Panc1 (cell line): Measurements from ENCODE around the gene NRG2. TPM values are rescaled to one million over a fixed set of nuclear protein-coding genes. Genes with fewer than 3 reads are reported as not detected.

Source experiments
- ATAC-seq: fragments of 200-7000 bp; cut with Tn5 transposase; 2 replicates; pipeline ENCODE4 v1.9.1; 2020; ENCODE audit warnings: mild to moderate bottlenecking, moderate library complexity
- BruUV-seq: library from RNA; stranded (reverse); fragments of 400-500 nt; replicated peaks from 2 replicates; lab custom pipeline; 2021; lab: Mats Ljungman, UMichigan
- CTCF ChIA-PET: fragments of 300-600 bp; sonication (Branson Sonifier 250); formaldehyde crosslinking; loops from one replicate; lab custom pipeline; 2022; ENCODE audit warnings: antibody characterized with exemption; lab: Charles Lee
- POLR2A ChIA-PET: fragments of 300-600 bp; sonication (Branson Sonifier 250); formaldehyde crosslinking; loops from one replicate; lab custom pipeline; 2022; ENCODE audit warnings: antibody characterized with exemption; lab: Charles Lee
- DNase-seq: peaks from one replicate; pipeline ENCODE4 v3.0.0-alpha.2; 2010; ENCODE audit warnings: low read depth, low spot score
- H3K27ac ChIP-seq: 2 replicates; pipeline ENCODE4 v1.5.1; 2011; ENCODE audit warnings: mild to moderate bottlenecking, low read length, inconsistent platforms
- H3K27me3 ChIP-seq: fragments of 200-500 bp; sonication (Bioruptor generic); 2 replicates; pipeline ENCODE4 v1.6.0; 2014; ENCODE audit warnings: low read length, inconsistent platforms; ENCODE audit not compliant: control insufficient read depth, insufficient read depth
- H3K36me3 ChIP-seq: fragments of 200-500 bp; sonication (Bioruptor generic); 2 replicates; pipeline ENCODE4 v1.5.1; 2014; ENCODE audit warnings: inconsistent platforms, mild to moderate bottlenecking, low read length, moderate library complexity; ENCODE audit not compliant: control insufficient read depth, insufficient read depth
- H3K4me1 ChIP-seq: 2 replicates; pipeline ENCODE4 v1.5.1; 2011; ENCODE audit warnings: inconsistent platforms, mild to moderate bottlenecking, low read length, moderate library complexity; ENCODE audit not compliant: control insufficient read depth, insufficient read depth
- H3K4me3 ChIP-seq, 2 experiments: 2 replicates each; pipeline ENCODE4 v1.5.1; 2011 to 2012; ENCODE audit warnings: low read depth in 2 of 2, low read length in 2 of 2, mild to moderate bottlenecking in 2 of 2, inconsistent platforms in 1 of 2, moderate library complexity in 1 of 2
- H3K9me3 ChIP-seq: fragments of 200-500 bp; sonication (Bioruptor generic); 2 replicates; pipeline ENCODE4 v1.5.1; 2014; ENCODE audit warnings: low read depth, mild to moderate bottlenecking, inconsistent platforms, low read length, moderate library complexity; ENCODE audit not compliant: control insufficient read depth, insufficient read depth
- POLR2AphosphoS5 ChIP-seq: IDR thresholded peaks from 2 replicates; pipeline ENCODE4 v1.6.1; 2012; ENCODE audit warnings: mild to moderate bottlenecking, low read depth, low read length, moderate library complexity
- SIN3A ChIP-seq: IDR thresholded peaks from 2 replicates; pipeline ENCODE4 v1.6.1; 2012; ENCODE audit warnings: low read depth, mild to moderate bottlenecking, low read length, moderate library complexity, borderline replicate concordance; ENCODE audit not compliant: insufficient read depth
- TCF7L2 ChIP-seq: IDR thresholded peaks from 2 replicates; pipeline ENCODE4 v1.6.1; 2011; ENCODE audit warnings: mild to moderate bottlenecking, low read depth, low read length, inconsistent platforms
- in situ Hi-C: cut with HindIII; loops from 2 replicates; pipeline ENCODE4 v1.10.0; 2016; ENCODE audit warnings: low sequenced_read_pairs, low pct_unique_long_range_greater_than_20kb
- intact Hi-C: fragments of 100-400 bp; cut with micrococcal nuclease; formaldehyde crosslinking; loops from one replicate; pipeline ENCODE4 v1.10.0; 2022; ENCODE audit not compliant: unreplicated experiment
- total RNA-seq: library from RNA; stranded (reverse); gene quantifications from one replicate; pipeline ENCODE4 v1.2.1, GENCODE V29; 2021; ENCODE audit not compliant: unreplicated experiment
- TF ChIP-seq, protein P1 (sequence below): fragments of 450-650 bp; IDR thresholded peaks from 2 replicates; pipeline ENCODE4 v1.5.1; 2017; ENCODE audit warnings: mild to moderate bottlenecking
- TF ChIP-seq, protein P2 (sequence below), 2 experiments: IDR thresholded peaks; 2 replicates each; pipeline ENCODE4 v1.6.1; 2011 to 2012; ENCODE audit warnings: low read depth in 2 of 2, control low read depth in 1 of 2, low read length in 1 of 2, mild to moderate bottlenecking in 1 of 2, moderate library complexity in 1 of 2; ENCODE audit not compliant: insufficient read depth in 1 of 2

NRG2 gene
- total RNA-seq, 1 experiment from 2014 or later, result 20.2 TPM

DNA sequence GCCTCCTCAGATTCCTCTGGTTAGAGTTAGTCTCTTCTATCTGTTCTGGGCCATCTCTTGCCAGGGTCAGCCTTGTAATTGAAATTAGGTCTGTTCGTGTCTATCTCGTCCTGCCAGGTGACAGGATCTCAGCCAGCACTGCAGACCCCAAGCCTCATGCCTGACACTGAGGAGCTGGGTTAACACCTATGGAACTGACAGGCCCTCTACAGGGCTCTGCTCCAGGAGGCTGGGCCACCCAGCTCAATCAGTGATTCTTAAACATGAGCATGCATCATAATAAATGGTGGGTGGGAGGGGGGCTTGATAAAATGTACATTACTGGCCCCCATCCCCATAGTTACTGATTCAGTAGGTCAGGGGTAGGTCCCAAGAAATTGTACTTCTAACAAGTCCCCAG, 144.1 kb downstream of the NRG2 start:
- no peak for TF ChIP-seq POLR2AphosphoS5
- TF ChIP-seq, protein P1, sequence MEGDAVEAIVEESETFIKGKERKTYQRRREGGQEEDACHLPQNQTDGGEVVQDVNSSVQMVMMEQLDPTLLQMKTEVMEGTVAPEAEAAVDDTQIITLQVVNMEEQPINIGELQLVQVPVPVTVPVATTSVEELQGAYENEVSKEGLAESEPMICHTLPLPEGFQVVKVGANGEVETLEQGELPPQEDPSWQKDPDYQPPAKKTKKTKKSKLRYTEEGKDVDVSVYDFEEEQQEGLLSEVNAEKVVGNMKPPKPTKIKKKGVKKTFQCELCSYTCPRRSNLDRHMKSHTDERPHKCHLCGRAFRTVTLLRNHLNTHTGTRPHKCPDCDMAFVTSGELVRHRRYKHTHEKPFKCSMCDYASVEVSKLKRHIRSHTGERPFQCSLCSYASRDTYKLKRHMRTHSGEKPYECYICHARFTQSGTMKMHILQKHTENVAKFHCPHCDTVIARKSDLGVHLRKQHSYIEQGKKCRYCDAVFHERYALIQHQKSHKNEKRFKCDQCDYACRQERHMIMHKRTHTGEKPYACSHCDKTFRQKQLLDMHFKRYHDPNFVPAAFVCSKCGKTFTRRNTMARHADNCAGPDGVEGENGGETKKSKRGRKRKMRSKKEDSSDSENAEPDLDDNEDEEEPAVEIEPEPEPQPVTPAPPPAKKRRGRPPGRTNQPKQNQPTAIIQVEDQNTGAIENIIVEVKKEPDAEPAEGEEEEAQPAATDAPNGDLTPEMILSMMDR, result no peak
- TF ChIP-seq, protein P2, sequence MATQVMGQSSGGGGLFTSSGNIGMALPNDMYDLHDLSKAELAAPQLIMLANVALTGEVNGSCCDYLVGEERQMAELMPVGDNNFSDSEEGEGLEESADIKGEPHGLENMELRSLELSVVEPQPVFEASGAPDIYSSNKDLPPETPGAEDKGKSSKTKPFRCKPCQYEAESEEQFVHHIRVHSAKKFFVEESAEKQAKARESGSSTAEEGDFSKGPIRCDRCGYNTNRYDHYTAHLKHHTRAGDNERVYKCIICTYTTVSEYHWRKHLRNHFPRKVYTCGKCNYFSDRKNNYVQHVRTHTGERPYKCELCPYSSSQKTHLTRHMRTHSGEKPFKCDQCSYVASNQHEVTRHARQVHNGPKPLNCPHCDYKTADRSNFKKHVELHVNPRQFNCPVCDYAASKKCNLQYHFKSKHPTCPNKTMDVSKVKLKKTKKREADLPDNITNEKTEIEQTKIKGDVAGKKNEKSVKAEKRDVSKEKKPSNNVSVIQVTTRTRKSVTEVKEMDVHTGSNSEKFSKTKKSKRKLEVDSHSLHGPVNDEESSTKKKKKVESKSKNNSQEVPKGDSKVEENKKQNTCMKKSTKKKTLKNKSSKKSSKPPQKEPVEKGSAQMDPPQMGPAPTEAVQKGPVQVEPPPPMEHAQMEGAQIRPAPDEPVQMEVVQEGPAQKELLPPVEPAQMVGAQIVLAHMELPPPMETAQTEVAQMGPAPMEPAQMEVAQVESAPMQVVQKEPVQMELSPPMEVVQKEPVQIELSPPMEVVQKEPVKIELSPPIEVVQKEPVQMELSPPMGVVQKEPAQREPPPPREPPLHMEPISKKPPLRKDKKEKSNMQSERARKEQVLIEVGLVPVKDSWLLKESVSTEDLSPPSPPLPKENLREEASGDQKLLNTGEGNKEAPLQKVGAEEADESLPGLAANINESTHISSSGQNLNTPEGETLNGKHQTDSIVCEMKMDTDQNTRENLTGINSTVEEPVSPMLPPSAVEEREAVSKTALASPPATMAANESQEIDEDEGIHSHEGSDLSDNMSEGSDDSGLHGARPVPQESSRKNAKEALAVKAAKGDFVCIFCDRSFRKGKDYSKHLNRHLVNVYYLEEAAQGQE (IDR thresholded peaks at IDR 0.05; ENCODE audit: insufficient read depth in 1 of 2, low read depth in 2 of 2, low read length in 1 of 2), result no peak
- TF ChIP-seq TCF7L2, result no peak
- TF ChIP-seq SIN3A, result no peak
- ChIA-PET POLR2A (interaction anchor here (0.6 kb wide), 2 partner anchors 36 to 1321 kb away, joined by 3 to 7 read pairs; no protein-coding TSS in a partner anchor), CTCF (no interaction called here)
- H3K36me3 ChIP-seq, result no peaks in the 10 kb centered on the region
- DNase-seq (no peak), ATAC-seq (no peak)
- H3K27me3 ChIP-seq, result no peaks in the 10 kb centered on the region
- no peak overlapping the region for H3K4me3 ChIP-seq
- H3K4me1 ChIP-seq, result no peaks in the 10 kb centered on the region
- BruUV-seq, result no TSS peak
- H3K27ac ChIP-seq, result no peak overlapping the region
- no peaks in the 10 kb centered on the region for H3K9me3 ChIP-seq
- intact Hi-C loops, result no loop called here
- in situ Hi-C loops, result no loop called here

DNA sequence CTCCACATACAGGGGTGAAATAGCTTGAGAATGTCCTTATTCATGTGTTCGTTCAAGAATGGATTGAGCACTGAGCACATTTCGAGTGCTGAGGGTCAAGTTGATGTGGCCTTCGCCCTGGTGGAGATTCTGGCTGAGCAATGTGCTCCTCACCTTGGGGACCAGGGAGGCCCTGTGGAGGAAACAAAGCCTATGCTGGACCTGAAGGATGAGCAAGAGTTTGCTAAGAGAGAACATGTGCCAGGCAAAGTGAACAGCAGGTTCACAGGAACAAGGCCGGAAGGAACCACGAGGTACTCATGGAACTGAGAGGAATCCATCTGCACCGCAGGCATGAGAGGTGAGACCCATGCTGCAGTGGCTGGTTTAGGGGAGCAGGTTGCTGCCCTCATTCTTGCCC, 145.1 kb downstream of the NRG2 start:
- Histone ChIP-seq H3K36me3 (no peaks in the 10 kb centered on the region), H3K4me3 (no peak overlapping the region), H3K27ac (no peak overlapping the region), H3K9me3 (no peaks in the 10 kb centered on the region), H3K4me1 (no peaks in the 10 kb centered on the region), H3K27me3 (no peaks in the 10 kb centered on the region)
- DNase-seq, result no peak
- no peak for ATAC-seq
- intact Hi-C loops, result no loop called here
- ChIA-PET CTCF (interaction anchor here (0.5 kb wide), 1 partner anchor 1162 kb away, joined by 10 read pairs; no protein-coding TSS in a partner anchor), POLR2A (no interaction called here)
- TF ChIP-seq, protein P2 (IDR thresholded peaks at IDR 0.05; ENCODE audit: insufficient read depth in 1 of 2, low read depth in 2 of 2, low read length in 1 of 2), result no peak
- TF ChIP-seq SIN3A (no peak), POLR2AphosphoS5 (no peak), TCF7L2 (no peak)
- TF ChIP-seq, protein P1, result no peak
- no TSS peak for BruUV-seq
- in situ Hi-C loops, result no loop called here
